Glutamatergic neuron (in vitro differentiated cells): ENCODE results near the gene SMAD3. TPM values are rescaled to one million over a fixed set of nuclear protein-coding genes. Genes with fewer than 3 reads are reported as not detected.

ENCODE experiments used
- DNase-seq: peaks from one replicate; pipeline ENCODE4 v3.0.0; 2022
- H3K27ac Mint-ChIP-seq: one replicate; pipeline ENCODE4 v1.8.0; 2020; ENCODE audit warnings: mild to moderate bottlenecking, mixed read lengths, inconsistent platforms; ENCODE audit not compliant: unreplicated experiment
- H3K27me3 Mint-ChIP-seq: one replicate; pipeline ENCODE4 v1.8.0; 2020; ENCODE audit warnings: mild to moderate bottlenecking, moderate library complexity, mixed read lengths, inconsistent platforms; ENCODE audit not compliant: unreplicated experiment
- H3K36me3 Mint-ChIP-seq: one replicate; pipeline ENCODE4 v1.8.0; 2020; ENCODE audit warnings: mild to moderate bottlenecking, mixed read lengths, inconsistent platforms; ENCODE audit not compliant: unreplicated experiment
- H3K4me1 Mint-ChIP-seq: one replicate; pipeline ENCODE4 v1.8.0; 2020; ENCODE audit warnings: mild to moderate bottlenecking, low read depth, mixed read lengths, inconsistent platforms; ENCODE audit not compliant: unreplicated experiment
- H3K4me3 Mint-ChIP-seq: one replicate; pipeline ENCODE4 v1.8.0; 2020; ENCODE audit warnings: mild to moderate bottlenecking, mixed read lengths, inconsistent platforms; ENCODE audit not compliant: unreplicated experiment
- H3K9me3 Mint-ChIP-seq: one replicate; pipeline ENCODE4 v1.8.0; 2020; ENCODE audit warnings: mild to moderate bottlenecking, moderate library complexity, mixed read lengths, inconsistent platforms; ENCODE audit not compliant: unreplicated experiment
- total RNA-seq: library from RNA; stranded (reverse); fragmentation: NEBNext Ultra II Directional; extraction: Animal tissue kit (Norgen Biotek cat#: 25700); gene quantifications from one replicate; pipeline ENCODE4 v1.2.1, GENCODE V29; 2021; ENCODE audit not compliant: unreplicated experiment
- TF ChIP-seq, protein P1 (sequence below): fragments of 200-600 bp; sonication (generic); IDR thresholded peaks from one replicate; pipeline ENCODE4 v1.5.0; 2021; ENCODE audit not compliant: partially characterized antibody, unreplicated experiment

SMAD3 gene
- total RNA-seq, 1 donor from 2014 or later, result 5.0 TPM

- Mint-ChIP-seq H3K4me3 (no peak overlapping the region), H3K27ac (no peak overlapping the region), H3K36me3 (no peaks in the 10 kb centered on the region), H3K27me3 (no peaks in the 10 kb centered on the region), H3K9me3 (no peaks in the 10 kb centered on the region), H3K4me1 (peaks cover 2% of the 10 kb centered on the region)
- DNase-seq, result no peak
- TF ChIP-seq, protein P1, sequence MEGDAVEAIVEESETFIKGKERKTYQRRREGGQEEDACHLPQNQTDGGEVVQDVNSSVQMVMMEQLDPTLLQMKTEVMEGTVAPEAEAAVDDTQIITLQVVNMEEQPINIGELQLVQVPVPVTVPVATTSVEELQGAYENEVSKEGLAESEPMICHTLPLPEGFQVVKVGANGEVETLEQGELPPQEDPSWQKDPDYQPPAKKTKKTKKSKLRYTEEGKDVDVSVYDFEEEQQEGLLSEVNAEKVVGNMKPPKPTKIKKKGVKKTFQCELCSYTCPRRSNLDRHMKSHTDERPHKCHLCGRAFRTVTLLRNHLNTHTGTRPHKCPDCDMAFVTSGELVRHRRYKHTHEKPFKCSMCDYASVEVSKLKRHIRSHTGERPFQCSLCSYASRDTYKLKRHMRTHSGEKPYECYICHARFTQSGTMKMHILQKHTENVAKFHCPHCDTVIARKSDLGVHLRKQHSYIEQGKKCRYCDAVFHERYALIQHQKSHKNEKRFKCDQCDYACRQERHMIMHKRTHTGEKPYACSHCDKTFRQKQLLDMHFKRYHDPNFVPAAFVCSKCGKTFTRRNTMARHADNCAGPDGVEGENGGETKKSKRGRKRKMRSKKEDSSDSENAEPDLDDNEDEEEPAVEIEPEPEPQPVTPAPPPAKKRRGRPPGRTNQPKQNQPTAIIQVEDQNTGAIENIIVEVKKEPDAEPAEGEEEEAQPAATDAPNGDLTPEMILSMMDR, result no peak
These were observed 104.9 kb downstream of the SMAD3 start for GRCh38 chr15:67170143-67170925.

DNA sequence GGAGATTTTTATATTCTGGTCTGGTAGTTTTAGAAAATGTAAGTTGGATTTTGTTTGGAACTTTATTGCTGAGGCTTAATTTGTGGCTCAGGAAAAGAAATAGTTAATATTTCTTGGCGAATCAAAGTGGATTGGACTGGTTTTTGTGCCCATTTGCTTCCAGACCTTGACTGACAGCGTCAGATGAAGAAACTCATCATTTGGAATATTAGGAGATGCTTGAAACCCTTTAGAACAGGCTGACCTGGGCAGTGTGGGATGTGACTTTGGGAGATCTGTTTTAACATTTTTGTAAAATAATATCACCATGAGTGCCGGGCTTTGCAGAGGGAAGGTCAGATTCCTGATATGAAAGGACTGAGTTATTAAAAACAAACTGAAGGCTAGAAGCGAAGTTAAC lies 106.1 kb downstream of the SMAD3 start:
- TF ChIP-seq, protein P1, result no peak
- H3K27me3 Mint-ChIP-seq, result no peaks in the 10 kb centered on the region
- H3K4me1 Mint-ChIP-seq, result no peaks in the 10 kb centered on the region
- H3K36me3 Mint-ChIP-seq, result no peaks in the 10 kb centered on the region
- no peaks in the 10 kb centered on the region for H3K9me3 Mint-ChIP-seq
- DNase-seq, result no peak
- no peak overlapping the region for H3K27ac Mint-ChIP-seq
- no peak overlapping the region for H3K4me3 Mint-ChIP-seq

DNA sequence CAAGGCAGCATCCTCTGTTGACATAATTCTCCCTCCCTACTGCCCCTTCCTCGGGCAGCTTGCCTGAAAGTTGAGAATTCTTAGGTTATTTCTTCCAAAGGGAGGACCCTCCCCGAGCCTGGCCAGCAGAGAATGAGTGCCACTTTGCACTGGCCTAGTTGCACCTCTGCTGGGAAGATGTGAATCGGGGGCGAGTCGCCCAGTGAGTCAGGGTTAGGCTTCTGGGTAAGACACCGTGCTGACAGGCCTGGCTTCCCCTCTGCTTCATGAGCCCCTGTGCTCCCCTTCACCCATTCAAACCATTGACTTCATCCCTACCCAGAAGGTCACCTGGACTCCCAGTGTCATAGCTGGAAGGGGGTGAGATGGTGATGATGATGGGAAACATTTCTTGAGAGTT lies 106.8 kb downstream of the SMAD3 start:
- H3K36me3 Mint-ChIP-seq, result no peaks in the 10 kb centered on the region

GRCh38 chr15:67173005-67173404 lies 107.6 kb downstream of the SMAD3 start:
- no peaks in the 10 kb centered on the region for H3K27me3 Mint-ChIP-seq
- TF ChIP-seq, protein P1, result no peak
- no peak for DNase-seq
- no peaks in the 10 kb centered on the region for H3K9me3 Mint-ChIP-seq
- H3K36me3 Mint-ChIP-seq, result no peaks in the 10 kb centered on the region
- no peak overlapping the region for H3K27ac Mint-ChIP-seq
- H3K4me3 Mint-ChIP-seq, result no peak overlapping the region
- H3K4me1 Mint-ChIP-seq, result no peaks in the 10 kb centered on the region

More for the DNA sequence above, 106.8 kb downstream of the SMAD3 start:
- TF ChIP-seq, protein P1, result no peak
- H3K4me1 Mint-ChIP-seq, result no peaks in the 10 kb centered on the region
- H3K27ac Mint-ChIP-seq, result no peak overlapping the region
- H3K9me3 Mint-ChIP-seq, result no peaks in the 10 kb centered on the region
- H3K27me3 Mint-ChIP-seq, result no peaks in the 10 kb centered on the region
- DNase-seq, result no peak
- H3K4me3 Mint-ChIP-seq, result no peak overlapping the region

DNA sequence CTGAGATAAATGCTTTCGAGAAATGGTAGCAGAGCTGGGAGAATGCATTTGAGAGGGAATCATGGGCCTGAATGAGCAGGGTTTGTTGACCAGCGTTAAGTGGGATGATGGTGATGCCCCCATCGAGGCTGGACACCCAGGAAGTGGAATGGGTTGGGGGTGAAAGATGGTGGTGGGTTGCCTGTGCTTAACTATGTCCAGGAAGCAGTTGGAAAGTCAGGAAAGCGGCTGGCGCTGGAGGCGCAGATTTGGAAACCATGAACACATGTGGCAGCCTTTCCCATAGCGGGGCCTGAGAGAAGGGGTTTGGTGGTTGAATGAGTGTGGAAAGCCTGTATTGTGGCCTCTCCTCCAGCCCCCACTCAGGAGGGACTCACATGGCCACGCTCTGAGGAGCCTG lies 108.4 kb downstream of the SMAD3 start:
- Mint-ChIP-seq H3K36me3 (no peaks in the 10 kb centered on the region), H3K27me3 (no peaks in the 10 kb centered on the region), H3K27ac (no peak overlapping the region), H3K9me3 (no peaks in the 10 kb centered on the region), H3K4me3 (no peak overlapping the region), H3K4me1 (no peaks in the 10 kb centered on the region)
- TF ChIP-seq, protein P1, result no peak
- DNase-seq, result no peak
